ENCODE measurements around the gene SDK2. TPM values are rescaled to one million over a fixed set of nuclear protein-coding genes. Genes with fewer than 3 reads are reported as not detected.

Gene SDK2
- total and polyA plus RNA-seq, 2 donors: 0.66 to 0.87 TPM

DNA sequence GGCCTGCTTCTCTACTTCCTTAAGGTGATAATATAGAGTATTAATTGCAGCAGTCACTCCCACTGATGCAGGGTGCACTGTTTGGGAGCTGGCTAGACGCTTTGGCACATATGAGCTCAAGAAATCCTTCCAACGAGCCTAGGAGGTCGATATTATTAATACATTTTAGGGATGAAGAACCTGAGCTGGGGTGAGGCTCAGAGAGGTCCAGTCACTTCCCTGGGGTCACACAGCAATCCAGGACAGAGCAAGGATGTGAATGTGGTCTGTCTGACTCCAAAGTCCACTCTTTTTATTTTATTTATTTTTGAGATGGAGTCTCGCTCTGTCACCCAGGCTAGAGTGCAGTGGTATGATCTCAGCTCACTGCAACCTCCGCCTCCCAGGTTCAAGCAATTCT, 176.0 kb downstream of the SDK2 start:
- no peak overlapping the region for H3K27ac ChIP-seq (ENCODE audit: low read depth in 1 of 2, low read length in 1 of 2)
- DNase-seq (ENCODE audit: low read depth in 6 of 9, low spot score in 9 of 9): no peak
- no peak overlapping the region for H3K4me3 ChIP-seq (ENCODE audit: low read length in 2 of 2)
- no peaks in the 10 kb centered on the region for H3K27me3 ChIP-seq (ENCODE audit: control insufficient read depth in 2 of 2, insufficient read depth in 1 of 2, low read length in 1 of 2)
- H3K9me3 ChIP-seq (ENCODE audit: control insufficient read depth in 2 of 2, insufficient read depth in 1 of 2, low read length in 1 of 2): no peaks in the 10 kb centered on the region
- 99% methylated on average over 5 of the region's 5 CpGs for WGBS
- H3K4me1 ChIP-seq (ENCODE audit: control insufficient read depth in 2 of 2, insufficient read depth in 2 of 2, low read length in 2 of 2): peaks cover 0 to 2% of the 10 kb centered on the region in 2 donors
- no peaks in the 10 kb centered on the region for H3K36me3 ChIP-seq (ENCODE audit: control insufficient read depth in 2 of 2, insufficient read depth in 2 of 2, low read length in 1 of 2)

- WGBS: 22% methylated on average over 6 of the region's 6 CpGs
- H3K27ac ChIP-seq (ENCODE audit: low read depth in 1 of 2, low read length in 1 of 2): no peak overlapping the region
- H3K4me1 ChIP-seq (ENCODE audit: control insufficient read depth in 2 of 2, insufficient read depth in 2 of 2, low read length in 2 of 2): peaks cover 0 to 2% of the 10 kb centered on the region in 2 donors
- no peaks in the 10 kb centered on the region for H3K36me3 ChIP-seq (ENCODE audit: control insufficient read depth in 2 of 2, insufficient read depth in 2 of 2, low read length in 1 of 2)
- DNase-seq (ENCODE audit: low read depth in 6 of 9, low spot score in 9 of 9): no peak
- no peak overlapping the region for H3K4me3 ChIP-seq (ENCODE audit: low read length in 2 of 2)
- H3K9me3 ChIP-seq (ENCODE audit: control insufficient read depth in 2 of 2, insufficient read depth in 1 of 2, low read length in 1 of 2): no peaks in the 10 kb centered on the region
- no peaks in the 10 kb centered on the region for H3K27me3 ChIP-seq (ENCODE audit: control insufficient read depth in 2 of 2, insufficient read depth in 1 of 2, low read length in 1 of 2)
Observed at GRCh38 chr17:73467651-73468050, 176.6 kb downstream of the SDK2 start.

DNA sequence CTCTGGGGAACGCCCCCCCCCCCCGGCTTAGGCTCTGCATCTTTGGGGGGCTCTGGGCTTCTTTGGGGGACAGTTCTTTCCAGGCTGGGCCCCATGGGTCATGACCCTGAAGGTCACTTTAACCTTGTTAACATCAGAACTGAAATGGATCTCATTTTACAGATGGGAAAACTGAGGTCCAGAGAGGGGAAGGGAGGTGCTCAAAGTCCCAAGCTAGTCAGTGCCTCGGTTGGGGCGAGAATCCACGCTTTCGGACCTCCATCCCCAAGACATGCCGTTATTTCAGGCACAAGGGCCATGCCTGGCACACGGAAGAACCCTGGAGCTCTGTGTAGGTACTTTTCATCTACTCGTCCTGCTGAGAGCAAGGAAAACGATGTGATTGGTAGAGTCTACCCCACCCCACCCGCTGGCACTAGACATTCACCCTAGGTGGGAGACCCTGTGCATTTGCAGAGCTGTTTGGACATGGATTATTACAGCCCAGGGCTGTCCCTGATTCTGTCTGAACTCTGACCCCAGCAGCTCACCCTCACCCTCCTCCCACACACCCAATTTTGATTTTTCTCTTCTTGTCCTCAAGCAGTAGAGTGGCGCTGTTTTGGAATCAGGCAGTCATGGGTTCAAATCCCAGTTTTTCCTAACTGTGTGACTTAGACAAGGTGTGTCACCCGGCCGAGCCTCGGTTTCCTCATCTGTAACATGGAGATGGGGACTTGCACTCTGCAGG, 177.4 kb downstream of the SDK2 start:
- WGBS: 87% methylated on average over 15 of the region's 15 CpGs
- Histone ChIP-seq H3K4me1 (ENCODE audit: control insufficient read depth in 2 of 2, insufficient read depth in 2 of 2, low read length in 2 of 2) (peaks cover 0 to 2% of the 10 kb centered on the region in 2 donors), H3K27me3 (ENCODE audit: control insufficient read depth in 2 of 2, insufficient read depth in 1 of 2, low read length in 1 of 2) (no peaks in the 10 kb centered on the region), H3K4me3 (ENCODE audit: low read length in 2 of 2) (no peak overlapping the region), H3K36me3 (ENCODE audit: control insufficient read depth in 2 of 2, insufficient read depth in 2 of 2, low read length in 1 of 2) (no peaks in the 10 kb centered on the region), H3K9me3 (ENCODE audit: control insufficient read depth in 2 of 2, insufficient read depth in 1 of 2, low read length in 1 of 2) (no peaks in the 10 kb centered on the region), H3K27ac (ENCODE audit: low read depth in 1 of 2, low read length in 1 of 2) (no peak overlapping the region)
- no peak for DNase-seq (ENCODE audit: low read depth in 6 of 9, low spot score in 9 of 9)

DNA sequence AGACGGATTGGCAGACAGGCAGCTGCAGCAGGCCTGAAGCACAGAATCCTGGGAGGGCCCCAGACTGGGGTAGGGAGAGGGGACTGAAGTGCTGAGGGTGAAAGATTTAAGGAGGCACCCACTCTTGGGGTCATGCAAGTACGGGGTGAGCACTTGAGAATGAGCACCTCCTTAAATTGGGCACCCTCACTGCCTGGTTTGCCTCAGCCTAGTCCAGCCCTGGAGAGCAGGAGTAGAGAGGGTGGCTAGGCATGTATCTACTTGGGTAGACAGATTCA, 178.4 kb downstream of the SDK2 start:
- H3K36me3 ChIP-seq (ENCODE audit: control insufficient read depth in 2 of 2, insufficient read depth in 2 of 2, low read length in 1 of 2): no peaks in the 10 kb centered on the region
- no peaks in the 10 kb centered on the region for H3K27me3 ChIP-seq (ENCODE audit: control insufficient read depth in 2 of 2, insufficient read depth in 1 of 2, low read length in 1 of 2)
- no peak for DNase-seq (ENCODE audit: low read depth in 6 of 9, low spot score in 9 of 9)
- peaks cover 0 to 2% of the 10 kb centered on the region in 2 donors for H3K4me1 ChIP-seq (ENCODE audit: control insufficient read depth in 2 of 2, insufficient read depth in 2 of 2, low read length in 2 of 2)
- no peaks in the 10 kb centered on the region for H3K9me3 ChIP-seq (ENCODE audit: control insufficient read depth in 2 of 2, insufficient read depth in 1 of 2, low read length in 1 of 2)
- H3K27ac ChIP-seq (ENCODE audit: low read depth in 1 of 2, low read length in 1 of 2): no peak overlapping the region
- 74% methylated on average over 2 of the region's 2 CpGs for WGBS
- H3K4me3 ChIP-seq (ENCODE audit: low read length in 2 of 2): no peak overlapping the region

- no peaks in the 10 kb centered on the region for H3K36me3 ChIP-seq (ENCODE audit: control insufficient read depth in 2 of 2, insufficient read depth in 2 of 2, low read length in 1 of 2)
- DNase-seq (ENCODE audit: low read depth in 6 of 9, low spot score in 9 of 9): no peak
- H3K9me3 ChIP-seq (ENCODE audit: control insufficient read depth in 2 of 2, insufficient read depth in 1 of 2, low read length in 1 of 2): no peaks in the 10 kb centered on the region
- peaks cover 0 to 2% of the 10 kb centered on the region in 2 donors for H3K4me1 ChIP-seq (ENCODE audit: control insufficient read depth in 2 of 2, insufficient read depth in 2 of 2, low read length in 2 of 2)
- no peak overlapping the region for H3K27ac ChIP-seq (ENCODE audit: low read depth in 1 of 2, low read length in 1 of 2)
- WGBS: 51% methylated on average over 9 of the region's 9 CpGs
- H3K27me3 ChIP-seq (ENCODE audit: control insufficient read depth in 2 of 2, insufficient read depth in 1 of 2, low read length in 1 of 2): no peaks in the 10 kb centered on the region
- no peak overlapping the region for H3K4me3 ChIP-seq (ENCODE audit: low read length in 2 of 2)
Observed at GRCh38 chr17:73465130-73465952, 178.9 kb downstream of the SDK2 start.

DNA sequence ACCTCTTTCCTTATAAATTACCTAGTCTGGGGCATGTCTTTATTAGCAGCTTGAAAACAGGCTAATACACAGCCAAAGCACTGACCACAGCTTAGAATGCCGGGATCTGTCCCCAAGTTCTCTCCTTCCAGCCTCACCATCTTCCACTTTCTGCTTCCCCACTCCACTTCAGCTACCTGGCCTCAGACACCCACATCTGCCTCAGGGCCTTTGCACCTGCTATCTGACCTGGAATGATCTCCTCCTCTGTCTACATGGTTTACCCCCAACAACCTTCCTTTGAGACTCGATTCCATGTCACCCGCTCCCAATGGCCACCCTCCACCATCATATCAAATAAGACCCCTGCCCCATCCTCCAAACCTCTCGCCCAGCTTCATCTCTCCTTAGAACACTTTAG, 179.8 kb downstream of the SDK2 start:
- Histone ChIP-seq H3K4me1 (ENCODE audit: control insufficient read depth in 2 of 2, insufficient read depth in 2 of 2, low read length in 2 of 2) (peaks cover 0 to 2% of the 10 kb centered on the region in 2 donors), H3K36me3 (ENCODE audit: control insufficient read depth in 2 of 2, insufficient read depth in 2 of 2, low read length in 1 of 2) (no peaks in the 10 kb centered on the region), H3K9me3 (ENCODE audit: control insufficient read depth in 2 of 2, insufficient read depth in 1 of 2, low read length in 1 of 2) (no peaks in the 10 kb centered on the region), H3K27me3 (ENCODE audit: control insufficient read depth in 2 of 2, insufficient read depth in 1 of 2, low read length in 1 of 2) (no peaks in the 10 kb centered on the region), H3K4me3 (ENCODE audit: low read length in 2 of 2) (no peak overlapping the region), H3K27ac (ENCODE audit: low read depth in 1 of 2, low read length in 1 of 2) (no peak overlapping the region)
- 98% methylated on average over 4 of the region's 4 CpGs for WGBS
- no peak for DNase-seq (ENCODE audit: low read depth in 6 of 9, low spot score in 9 of 9)

GRCh38 chr17:73463821-73464220, 180.4 kb downstream of the SDK2 start:
- H3K27ac ChIP-seq (ENCODE audit: low read depth in 1 of 2, low read length in 1 of 2): no peak overlapping the region
- H3K4me1 ChIP-seq (ENCODE audit: control insufficient read depth in 2 of 2, insufficient read depth in 2 of 2, low read length in 2 of 2): peaks cover 0 to 2% of the 10 kb centered on the region in 2 donors
- H3K27me3 ChIP-seq (ENCODE audit: control insufficient read depth in 2 of 2, insufficient read depth in 1 of 2, low read length in 1 of 2): no peaks in the 10 kb centered on the region
- H3K4me3 ChIP-seq (ENCODE audit: low read length in 2 of 2): no peak overlapping the region
- DNase-seq (ENCODE audit: low read depth in 6 of 9, low spot score in 9 of 9): no peak
- no peaks in the 10 kb centered on the region for H3K9me3 ChIP-seq (ENCODE audit: control insufficient read depth in 2 of 2, insufficient read depth in 1 of 2, low read length in 1 of 2)
- no peaks in the 10 kb centered on the region for H3K36me3 ChIP-seq (ENCODE audit: control insufficient read depth in 2 of 2, insufficient read depth in 2 of 2, low read length in 1 of 2)
- WGBS: 46% methylated on average over 5 of the region's 5 CpGs

DNA sequence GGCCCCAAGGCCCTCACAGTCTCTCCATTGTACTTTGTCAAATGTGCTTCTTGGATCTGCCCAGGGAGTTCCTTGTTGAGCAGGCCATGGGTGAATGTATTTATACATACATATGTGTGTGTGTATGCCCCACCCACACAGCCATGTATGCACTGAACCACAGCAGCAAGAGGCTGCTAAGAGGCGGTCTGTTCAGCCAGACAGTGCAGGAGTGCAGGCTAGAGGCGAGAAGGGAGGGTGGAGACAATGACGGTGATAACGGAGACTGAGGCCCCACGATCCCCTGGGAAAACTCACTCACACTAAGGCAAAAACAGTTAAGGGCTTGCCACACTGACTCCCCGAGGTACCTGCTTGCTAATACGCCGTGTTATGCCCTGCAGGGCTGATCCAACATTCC, 181.4 kb downstream of the SDK2 start:
- Histone ChIP-seq H3K9me3 (ENCODE audit: control insufficient read depth in 2 of 2, insufficient read depth in 1 of 2, low read length in 1 of 2) (no peaks in the 10 kb centered on the region), H3K36me3 (ENCODE audit: control insufficient read depth in 2 of 2, insufficient read depth in 2 of 2, low read length in 1 of 2) (no peaks in the 10 kb centered on the region), H3K4me1 (ENCODE audit: control insufficient read depth in 2 of 2, insufficient read depth in 2 of 2, low read length in 2 of 2) (peaks cover 0 to under 1% of the 10 kb centered on the region in 2 donors), H3K27ac (ENCODE audit: low read depth in 1 of 2, low read length in 1 of 2) (no peak overlapping the region), H3K27me3 (ENCODE audit: control insufficient read depth in 2 of 2, insufficient read depth in 1 of 2, low read length in 1 of 2) (no peaks in the 10 kb centered on the region), H3K4me3 (ENCODE audit: low read length in 2 of 2) (no peak overlapping the region)
- 89% methylated on average over 8 of the region's 8 CpGs for WGBS
- DNase-seq (ENCODE audit: low read depth in 6 of 9, low spot score in 9 of 9): no peak

- H3K4me3 ChIP-seq (ENCODE audit: low read length in 2 of 2): no peak overlapping the region
- DNase-seq (ENCODE audit: low read depth in 6 of 9, low spot score in 9 of 9): no peak
- no peaks in the 10 kb centered on the region for H3K9me3 ChIP-seq (ENCODE audit: control insufficient read depth in 2 of 2, insufficient read depth in 1 of 2, low read length in 1 of 2)
- 83% methylated on average over 7 of the region's 7 CpGs for WGBS
- no peaks in the 10 kb centered on the region for H3K4me1 ChIP-seq (ENCODE audit: control insufficient read depth in 2 of 2, insufficient read depth in 2 of 2, low read length in 2 of 2)
- H3K36me3 ChIP-seq (ENCODE audit: control insufficient read depth in 2 of 2, insufficient read depth in 2 of 2, low read length in 1 of 2): no peaks in the 10 kb centered on the region
- H3K27me3 ChIP-seq (ENCODE audit: control insufficient read depth in 2 of 2, insufficient read depth in 1 of 2, low read length in 1 of 2): no peaks in the 10 kb centered on the region
- no peak overlapping the region for H3K27ac ChIP-seq (ENCODE audit: low read depth in 1 of 2, low read length in 1 of 2)
Observed at GRCh38 chr17:73459980-73460379, 184.3 kb downstream of the SDK2 start.
